GM08714 (cell line): ENCODE results near the gene STAT5A.
"Not testable (repeated sequence)": the region's sequence is repeated elsewhere in the genome, so short reads cannot be mapped to it uniquely, and the experiment has no call there.

Experiments used
- H3K4me3 ChIP-seq: fragments of 200-500 bp; sonication (Bioruptor generic); 2 replicates; pipeline ENCODE4 v1.5.1; 2014; ENCODE audit warnings: mild to moderate bottlenecking, low read length, inconsistent platforms
- ZNF274 ChIP-seq: IDR thresholded peaks from 2 replicates; pipeline ENCODE4 v1.6.1; 2012; ENCODE audit warnings: mild to moderate bottlenecking, low read depth, low read length

The STAT5A gene

GRCh38 chr17:42304187-42305030, 16.1 kb downstream of the STAT5A start:
- no peak overlapping the region for H3K4me3 ChIP-seq
- TF ChIP-seq ZNF274 = no peak

- not testable (repeated sequence) for H3K4me3 ChIP-seq
Measured at GRCh38 chr17:42305031-42305330, 16.7 kb downstream of the STAT5A start.

- no peak overlapping the region for H3K4me3 ChIP-seq
- TF ChIP-seq ZNF274 = no peak
Measured at GRCh38 chr17:42305543-42306384, 17.5 kb downstream of the STAT5A start.

GRCh38 chr17:42306385-42306667, 18.0 kb downstream of the STAT5A start:
- TF ChIP-seq ZNF274 = no peak

GRCh38 chr17:42307362-42307927, 19.1 kb downstream of the STAT5A start:
- TF ChIP-seq ZNF274 = no peak
- H3K4me3 ChIP-seq = no peak overlapping the region

More at GRCh38 chr17:42306385-42306667, 18.0 kb downstream of the STAT5A start:
- H3K4me3 ChIP-seq = no peak overlapping the region

- H3K4me3 ChIP-seq = no peak overlapping the region
- no peak for TF ChIP-seq ZNF274
Measured at GRCh38 chr17:42308446-42308845, 20.1 kb downstream of the STAT5A start.

GRCh38 chr17:42309142-42309541, 20.8 kb downstream of the STAT5A start:
- no peak for TF ChIP-seq ZNF274

GRCh38 chr17:42309986-42310786, 21.9 kb downstream of the STAT5A start:
- no peak overlapping the region for H3K4me3 ChIP-seq
- no peak for TF ChIP-seq ZNF274

More at GRCh38 chr17:42309142-42309541, 20.8 kb downstream of the STAT5A start:
- H3K4me3 ChIP-seq = no peak overlapping the region

GRCh38 chr17:42310787-42311215, 22.5 kb downstream of the STAT5A start:
- H3K4me3 ChIP-seq = no peak overlapping the region
- no peak for TF ChIP-seq ZNF274

GRCh38 chr17:42311240-42312034, 23.1 kb downstream of the STAT5A start:
- H3K4me3 ChIP-seq = no peak overlapping the region
- TF ChIP-seq ZNF274 = no peak

- TF ChIP-seq ZNF274 = no peak
- no peak overlapping the region for H3K4me3 ChIP-seq
Measured at GRCh38 chr17:42312035-42312284, 23.7 kb downstream of the STAT5A start.

GRCh38 chr17:42312285-42313130, 24.2 kb downstream of the STAT5A start:
- TF ChIP-seq ZNF274 = no peak
- no peak overlapping the region for H3K4me3 ChIP-seq

GRCh38 chr17:42313389-42313772, 25.1 kb downstream of the STAT5A start:
- H3K4me3 ChIP-seq = no peak overlapping the region
- no peak for TF ChIP-seq ZNF274
